Colonic mucosa (tissue), 4 donors: ENCODE measurements around the gene MST1. TPM values are rescaled to one million over a fixed set of nuclear protein-coding genes. Genes with fewer than 3 reads are reported as not detected.

ENCODE experiments used
- DNase-seq: peaks from one replicate; pipeline ENCODE4 v3.0.0-alpha.2; 2020
- H3K27ac ChIP-seq: fragments of 200-600 bp; one replicate; pipeline ENCODE4 v1.8.0; 2021
- H3K27me3 ChIP-seq: fragments of 200-600 bp; one replicate; pipeline ENCODE4 v1.8.0; 2021
- H3K36me3 ChIP-seq: fragments of 200-600 bp; one replicate; pipeline ENCODE4 v1.8.0; 2021
- H3K4me1 ChIP-seq: fragments of 200-600 bp; one replicate; pipeline ENCODE4 v1.8.0; 2021; ENCODE audit warnings: mild to moderate bottlenecking
- H3K4me3 ChIP-seq: fragments of 200-600 bp; one replicate; pipeline ENCODE4 v1.8.0; 2021
- H3K9ac ChIP-seq, 2 donors: one replicate each; pipeline ENCODE4 v1.7.0; 2013; ENCODE audit warnings: control low read depth in 2 of 2, low read depth in 2 of 2, low read length in 2 of 2
- H3K9me3 ChIP-seq: fragments of 200-600 bp; one replicate; pipeline ENCODE4 v1.8.0; 2021
- intact Hi-C: fragments of 100-400 bp; cut with DNase I; formaldehyde crosslinking; loops from one replicate; pipeline ENCODE4 v1.14.1; 2022
- total RNA-seq, 2 donors: library from RNA; stranded (reverse); fragmentation: NEBNext Ultra II Directional in 1 of 2; extraction: Animal tissue kit (Norgen Biotek cat#: 25700) in 1 of 2; gene quantifications; one replicate each; pipeline ENCODE4 v1.2.1, GENCODE V29; 2021
- TF ChIP-seq, protein P1 (sequence below): fragments of 200-600 bp; IDR thresholded peaks from one replicate; pipeline ENCODE4 v1.8.0; 2022; ENCODE audit warnings: antibody characterized with exemption, mild to moderate bottlenecking
- donor health status: healthy.
- donor health status: DM: no; HTN: no; CAD: no.
- donor health status: DM: no; HTN: no; CAD: no.

The MST1 gene
- total RNA-seq, 2 donors from 2014 or later, result 27.7 to 49.9 TPM

DNA sequence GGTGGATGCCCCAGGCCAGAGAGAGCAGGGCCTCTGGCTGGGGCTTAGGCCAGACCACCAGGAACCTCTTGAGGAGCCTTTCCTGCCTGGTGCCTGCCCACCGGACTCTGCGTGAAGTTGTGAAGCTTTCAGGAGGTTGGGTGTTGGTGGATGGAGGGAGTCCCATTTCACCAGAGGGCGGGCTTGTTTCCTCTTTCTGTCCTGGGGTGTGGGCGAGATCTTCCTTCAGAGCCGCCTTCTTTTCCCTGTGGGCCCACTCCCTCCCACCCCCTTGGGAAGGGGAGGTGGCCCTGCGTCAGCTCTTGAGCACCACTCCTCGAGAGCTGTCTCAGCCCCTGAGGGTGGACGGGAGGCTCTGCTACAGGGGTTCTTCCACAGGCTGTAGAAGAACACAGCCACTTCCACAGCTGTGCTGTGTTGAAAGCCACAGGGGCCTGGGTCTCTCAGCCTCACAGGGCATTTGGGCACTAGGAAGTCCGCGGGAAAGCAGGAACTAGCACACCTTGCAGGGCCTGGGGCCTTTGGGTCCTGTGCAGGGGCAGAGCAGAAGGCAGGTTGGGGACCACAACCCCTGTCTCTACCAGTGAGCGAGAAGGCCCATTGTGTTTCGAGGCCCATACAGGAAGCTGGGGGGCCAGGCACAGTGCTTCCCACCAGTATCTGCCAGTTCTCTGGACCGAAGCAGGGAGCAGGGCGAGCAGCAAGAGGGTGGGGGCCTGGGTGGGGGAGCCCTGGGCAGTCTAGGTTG, 28.1 kb upstream of the MST1 start:
- no peaks in the 10 kb centered on the region for H3K27me3 ChIP-seq
- intact Hi-C loops, result no loop called here
- no peak overlapping the region for H3K9ac ChIP-seq
- H3K9me3 ChIP-seq, result no peaks in the 10 kb centered on the region
- TF ChIP-seq, protein P1, sequence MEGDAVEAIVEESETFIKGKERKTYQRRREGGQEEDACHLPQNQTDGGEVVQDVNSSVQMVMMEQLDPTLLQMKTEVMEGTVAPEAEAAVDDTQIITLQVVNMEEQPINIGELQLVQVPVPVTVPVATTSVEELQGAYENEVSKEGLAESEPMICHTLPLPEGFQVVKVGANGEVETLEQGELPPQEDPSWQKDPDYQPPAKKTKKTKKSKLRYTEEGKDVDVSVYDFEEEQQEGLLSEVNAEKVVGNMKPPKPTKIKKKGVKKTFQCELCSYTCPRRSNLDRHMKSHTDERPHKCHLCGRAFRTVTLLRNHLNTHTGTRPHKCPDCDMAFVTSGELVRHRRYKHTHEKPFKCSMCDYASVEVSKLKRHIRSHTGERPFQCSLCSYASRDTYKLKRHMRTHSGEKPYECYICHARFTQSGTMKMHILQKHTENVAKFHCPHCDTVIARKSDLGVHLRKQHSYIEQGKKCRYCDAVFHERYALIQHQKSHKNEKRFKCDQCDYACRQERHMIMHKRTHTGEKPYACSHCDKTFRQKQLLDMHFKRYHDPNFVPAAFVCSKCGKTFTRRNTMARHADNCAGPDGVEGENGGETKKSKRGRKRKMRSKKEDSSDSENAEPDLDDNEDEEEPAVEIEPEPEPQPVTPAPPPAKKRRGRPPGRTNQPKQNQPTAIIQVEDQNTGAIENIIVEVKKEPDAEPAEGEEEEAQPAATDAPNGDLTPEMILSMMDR, result no peak
- no peak overlapping the region for H3K27ac ChIP-seq
- no peak overlapping the region for H3K4me3 ChIP-seq
- peaks cover 11% of the 10 kb centered on the region for H3K4me1 ChIP-seq
- no peak for DNase-seq
- H3K36me3 ChIP-seq, result no peaks in the 10 kb centered on the region

DNA sequence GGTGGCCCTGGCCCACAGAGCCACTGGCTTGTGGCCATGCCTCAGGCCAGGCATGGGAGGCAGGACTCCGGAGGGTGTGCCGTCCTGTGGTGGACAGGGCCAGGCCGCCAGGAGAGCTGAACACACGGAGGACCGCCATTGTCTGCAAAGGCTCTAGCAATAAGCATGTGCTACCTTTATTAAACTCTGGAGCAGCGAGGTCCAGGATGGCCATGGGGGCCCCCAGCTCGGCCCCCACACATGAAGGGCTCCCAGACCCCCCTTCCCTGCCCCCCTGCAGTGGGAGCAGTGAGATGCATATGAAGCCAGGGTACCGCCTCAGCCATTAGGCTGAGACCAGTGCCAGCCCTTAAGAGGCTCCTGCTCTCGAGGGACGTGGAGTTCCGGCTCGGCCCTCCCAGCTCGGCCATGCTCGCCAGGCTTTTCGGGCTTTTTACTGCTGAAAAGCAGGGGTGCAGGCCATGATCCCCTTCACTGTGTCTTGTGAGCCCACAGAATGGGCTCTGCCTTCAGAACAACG, 27.5 kb upstream of the MST1 start:
- Histone ChIP-seq H3K36me3 (no peaks in the 10 kb centered on the region), H3K4me3 (no peak overlapping the region), H3K9me3 (no peaks in the 10 kb centered on the region), H3K27ac (no peak overlapping the region), H3K4me1 (peaks cover 8% of the 10 kb centered on the region), H3K9ac (no peak overlapping the region), H3K27me3 (no peaks in the 10 kb centered on the region)
- no peak for DNase-seq
- TF ChIP-seq, protein P1, result no peak
- intact Hi-C loops, result no loop called here

DNA sequence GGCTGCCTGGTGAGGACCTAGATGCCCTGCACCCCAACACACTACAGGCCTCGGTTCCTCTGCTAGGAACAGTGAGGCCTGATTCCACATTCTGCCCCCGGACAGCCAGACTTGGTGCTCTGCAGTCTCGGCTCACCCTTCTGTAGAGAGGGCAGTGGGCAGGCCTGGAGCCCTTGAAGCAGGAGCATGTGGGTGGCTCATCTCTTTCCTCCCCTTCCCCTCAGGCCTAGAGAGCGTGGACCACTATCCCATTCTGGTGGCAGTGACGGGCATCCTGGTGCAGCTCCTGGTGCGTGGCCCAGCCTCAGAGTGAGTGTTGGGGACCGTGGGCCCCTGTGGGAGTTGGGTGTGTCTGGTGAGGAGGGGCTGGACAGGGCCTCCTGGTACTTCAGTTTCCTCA, 26.9 kb upstream of the MST1 start:
- TF ChIP-seq, protein P1, result no peak
- Histone ChIP-seq H3K9me3 (no peaks in the 10 kb centered on the region), H3K27me3 (no peaks in the 10 kb centered on the region), H3K27ac (no peak overlapping the region), H3K4me1 (peaks cover 8% of the 10 kb centered on the region), H3K4me3 (no peak overlapping the region), H3K36me3 (no peaks in the 10 kb centered on the region), H3K9ac (no peak overlapping the region)
- intact Hi-C loops, result no loop called here
- DNase-seq, result no peak

DNA sequence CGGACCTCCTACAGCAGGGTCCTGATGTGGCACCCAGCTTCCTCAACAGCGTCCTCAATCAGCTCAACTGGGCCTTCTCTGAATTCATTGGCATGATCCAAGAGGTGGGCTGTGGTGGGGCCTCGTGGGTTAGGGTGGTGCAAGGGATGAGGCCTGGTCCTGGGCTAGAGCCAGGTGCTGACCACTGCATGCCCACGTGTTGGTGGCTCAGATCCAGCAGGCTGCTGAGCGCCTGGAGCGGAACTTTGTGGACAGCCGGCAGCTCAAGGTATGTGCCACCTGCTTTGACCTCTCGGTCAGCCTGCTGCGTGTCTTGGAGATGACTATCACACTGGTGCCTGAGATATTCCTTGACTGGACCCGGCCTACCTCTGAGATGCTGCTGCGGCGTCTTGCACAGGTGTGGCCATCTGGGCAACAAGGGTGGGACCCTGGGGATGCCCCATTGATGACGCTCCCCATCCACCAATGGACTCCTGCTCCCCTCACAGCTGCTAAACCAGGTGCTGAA, 26.4 kb upstream of the MST1 start:
- TF ChIP-seq, protein P1, result no peak
- Histone ChIP-seq H3K9ac (no peak overlapping the region), H3K4me3 (no peak overlapping the region), H3K9me3 (no peaks in the 10 kb centered on the region), H3K36me3 (no peaks in the 10 kb centered on the region), H3K27me3 (no peaks in the 10 kb centered on the region), H3K27ac (no peak overlapping the region), H3K4me1 (peaks cover 8% of the 10 kb centered on the region)
- intact Hi-C loops, result no loop called here
- no peak for DNase-seq

DNA sequence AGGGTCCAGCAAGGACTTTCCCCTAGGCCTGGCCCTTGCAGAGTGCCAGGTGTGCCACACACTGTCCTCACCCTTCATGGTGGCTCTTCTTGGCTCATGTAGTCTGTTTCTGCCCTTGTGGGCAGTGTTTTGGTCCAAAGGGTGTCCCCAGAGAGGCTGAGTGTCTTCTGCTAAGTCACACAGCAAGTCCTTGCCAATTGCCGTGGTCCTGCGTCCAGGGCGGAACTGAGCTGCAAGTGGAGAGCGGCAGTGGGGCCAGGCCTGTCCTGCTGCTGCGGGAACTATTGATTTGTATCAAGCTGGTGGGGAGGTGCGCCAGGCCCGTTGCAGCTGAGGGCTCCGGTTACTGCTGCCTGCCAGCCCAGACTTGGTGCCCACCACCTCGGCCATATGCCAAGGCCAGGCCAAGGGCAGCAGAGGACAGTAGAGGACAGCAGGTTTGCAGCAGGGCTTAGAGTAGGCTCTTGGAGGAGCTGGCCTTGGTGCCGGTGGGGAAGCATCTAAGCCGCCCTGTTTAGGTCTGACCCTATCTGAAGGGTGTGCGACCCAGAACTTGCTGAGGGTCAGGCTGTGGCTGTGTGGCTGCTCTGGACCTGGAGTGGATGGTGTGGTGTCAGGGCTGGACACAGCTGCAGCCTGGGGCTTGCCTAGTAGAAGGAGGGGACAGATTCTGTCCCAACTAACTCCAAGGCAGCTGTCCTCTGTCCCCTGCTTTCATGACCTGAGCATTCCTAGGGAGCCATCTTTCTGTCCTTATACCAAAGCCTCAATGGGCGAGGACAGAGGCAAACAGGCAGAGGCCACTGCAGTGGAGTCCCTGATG, 25.7 kb upstream of the MST1 start:
- TF ChIP-seq, protein P1, result no peak
- Histone ChIP-seq H3K27ac (no peak overlapping the region), H3K9ac (no peak overlapping the region), H3K27me3 (no peaks in the 10 kb centered on the region), H3K4me3 (no peak overlapping the region), H3K36me3 (no peaks in the 10 kb centered on the region), H3K4me1 (peaks cover 8% of the 10 kb centered on the region), H3K9me3 (no peaks in the 10 kb centered on the region)
- intact Hi-C loops, result no loop called here
- no peak for DNase-seq
